Parathyroid adenoma (tissue), 2 donors: ENCODE data around the gene DZIP1.

Source experiments
- H2AFZ ChIP-seq: fragments of 300-600 bp; sonication (generic); one replicate; pipeline ENCODE4 v1.7.0; 2017; ENCODE audit warnings: antibody characterized with exemption, mild to moderate bottlenecking
- H3K27ac ChIP-seq: fragments of 300-600 bp; sonication (generic); one replicate; pipeline ENCODE4 v1.7.0; 2017
- H3K27me3 ChIP-seq: fragments of 300-600 bp; sonication (generic); one replicate; pipeline ENCODE4 v1.7.0; 2017; ENCODE audit warnings: low read length; ENCODE audit not compliant: control insufficient read depth, insufficient read depth
- H3K36me3 ChIP-seq: fragments of 300-600 bp; sonication (generic); one replicate; pipeline ENCODE4 v1.7.0; 2017; ENCODE audit warnings: low read length; ENCODE audit not compliant: control insufficient read depth, insufficient read depth
- H3K4me1 ChIP-seq: fragments of 300-600 bp; sonication (generic); one replicate; pipeline ENCODE4 v1.7.0; 2017; ENCODE audit warnings: control low read depth
- H3K4me2 ChIP-seq: fragments of 300-600 bp; sonication (generic); one replicate; pipeline ENCODE4 v1.7.0; 2017; ENCODE audit warnings: low read length
- H3K4me3 ChIP-seq: fragments of 300-600 bp; sonication (generic); one replicate; pipeline ENCODE4 v1.7.0; 2017; ENCODE audit warnings: low read depth, low read length
- H3K79me2 ChIP-seq: fragments of 300-600 bp; sonication (generic); one replicate; pipeline ENCODE4 v1.7.0; 2017; ENCODE audit warnings: control low read depth
- H3K9ac ChIP-seq: fragments of 300-600 bp; sonication (generic); one replicate; pipeline ENCODE4 v1.7.0; 2017; ENCODE audit warnings: mild to moderate bottlenecking
- H3K9me3 ChIP-seq: fragments of 300-600 bp; sonication (generic); one replicate; pipeline ENCODE4 v1.7.0; 2017; ENCODE audit warnings: low read length; ENCODE audit not compliant: control insufficient read depth
- TF ChIP-seq, protein P1 (sequence below): fragments of 300-600 bp; sonication (generic); IDR thresholded peaks from one replicate; pipeline ENCODE4 v1.7.0; 2017; ENCODE audit warnings: antibody characterized with exemption, mild to moderate bottlenecking
- donor health status: primary hyperparathyroidism.

Gene DZIP1

DNA sequence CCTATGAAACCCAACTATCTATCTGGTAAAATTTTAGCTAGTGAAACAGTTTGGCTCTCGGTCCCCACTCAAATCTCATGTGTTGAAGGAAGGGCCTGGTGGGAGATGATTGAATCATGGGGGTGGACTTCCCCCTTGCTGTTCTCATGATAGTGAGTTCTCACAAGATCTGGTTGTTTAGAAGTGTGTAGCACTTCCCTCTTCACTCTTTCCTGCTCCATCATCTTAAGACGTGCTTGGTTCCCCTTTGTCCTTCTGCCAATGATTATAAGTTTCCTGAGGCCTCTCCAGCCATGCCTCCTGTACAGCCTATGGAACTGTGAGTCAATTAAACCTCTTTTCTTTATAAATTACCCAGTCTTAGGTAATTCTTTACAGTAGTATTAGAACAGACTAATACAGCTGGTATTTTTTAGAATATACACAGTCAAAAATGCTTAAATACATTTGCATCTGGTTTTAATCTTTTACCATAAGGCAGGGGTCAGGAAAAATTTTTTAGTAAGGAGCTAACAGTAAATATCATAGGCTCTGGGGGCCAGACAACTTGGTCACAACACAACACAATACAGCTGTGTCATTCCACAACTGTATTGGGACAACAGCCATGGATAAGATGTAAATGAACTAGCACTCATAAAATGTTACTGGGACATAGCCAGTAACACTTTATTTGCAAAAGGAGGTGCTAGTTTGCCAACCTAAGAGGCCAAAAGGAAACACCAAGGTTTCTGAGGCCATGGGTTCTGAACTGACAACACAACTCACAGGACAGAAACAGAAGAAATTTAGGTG lies 24.3 kb downstream of the DZIP1 start:
- Histone ChIP-seq H3K79me2 (no peaks in the 10 kb centered on the region), H3K9me3 (no peaks in the 10 kb centered on the region), H3K4me2 (no peak overlapping the region), H3K9ac (no peak overlapping the region), H3K4me1 (no peaks in the 10 kb centered on the region), H3K27ac (no peak overlapping the region), H3K27me3 (no peaks in the 10 kb centered on the region), H3K4me3 (no peak overlapping the region), H2AFZ (no peak overlapping the region), H3K36me3 (no peaks in the 10 kb centered on the region)
- TF ChIP-seq, protein P1, sequence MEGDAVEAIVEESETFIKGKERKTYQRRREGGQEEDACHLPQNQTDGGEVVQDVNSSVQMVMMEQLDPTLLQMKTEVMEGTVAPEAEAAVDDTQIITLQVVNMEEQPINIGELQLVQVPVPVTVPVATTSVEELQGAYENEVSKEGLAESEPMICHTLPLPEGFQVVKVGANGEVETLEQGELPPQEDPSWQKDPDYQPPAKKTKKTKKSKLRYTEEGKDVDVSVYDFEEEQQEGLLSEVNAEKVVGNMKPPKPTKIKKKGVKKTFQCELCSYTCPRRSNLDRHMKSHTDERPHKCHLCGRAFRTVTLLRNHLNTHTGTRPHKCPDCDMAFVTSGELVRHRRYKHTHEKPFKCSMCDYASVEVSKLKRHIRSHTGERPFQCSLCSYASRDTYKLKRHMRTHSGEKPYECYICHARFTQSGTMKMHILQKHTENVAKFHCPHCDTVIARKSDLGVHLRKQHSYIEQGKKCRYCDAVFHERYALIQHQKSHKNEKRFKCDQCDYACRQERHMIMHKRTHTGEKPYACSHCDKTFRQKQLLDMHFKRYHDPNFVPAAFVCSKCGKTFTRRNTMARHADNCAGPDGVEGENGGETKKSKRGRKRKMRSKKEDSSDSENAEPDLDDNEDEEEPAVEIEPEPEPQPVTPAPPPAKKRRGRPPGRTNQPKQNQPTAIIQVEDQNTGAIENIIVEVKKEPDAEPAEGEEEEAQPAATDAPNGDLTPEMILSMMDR: no peak

DNA sequence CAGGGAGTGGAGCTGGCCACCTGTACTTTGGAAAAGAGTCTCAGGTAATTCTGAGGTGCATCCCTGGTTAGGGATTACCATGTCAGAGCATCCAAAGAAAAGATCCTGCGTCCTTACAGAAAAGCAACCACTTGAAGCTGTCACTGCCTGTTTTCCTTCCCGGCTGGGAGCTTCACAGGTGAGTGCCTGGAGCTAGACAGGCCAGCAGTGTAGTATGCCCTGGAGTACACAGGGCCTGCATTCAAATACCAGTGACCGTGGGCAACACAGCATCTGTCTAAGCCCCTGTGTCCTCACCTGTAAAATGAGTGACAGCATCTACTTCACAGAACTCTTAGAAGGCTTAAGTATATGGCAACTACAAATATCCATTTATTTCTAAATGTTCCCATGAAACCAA lies 29.0 kb downstream of the DZIP1 start:
- Histone ChIP-seq H3K36me3 (no peaks in the 10 kb centered on the region), H3K9me3 (no peaks in the 10 kb centered on the region), H2AFZ (no peak overlapping the region), H3K9ac (no peak overlapping the region), H3K27ac (no peak overlapping the region), H3K4me2 (no peak overlapping the region), H3K4me1 (no peaks in the 10 kb centered on the region), H3K4me3 (no peak overlapping the region), H3K79me2 (no peaks in the 10 kb centered on the region), H3K27me3 (no peaks in the 10 kb centered on the region)
- TF ChIP-seq, protein P1: no peak

DNA sequence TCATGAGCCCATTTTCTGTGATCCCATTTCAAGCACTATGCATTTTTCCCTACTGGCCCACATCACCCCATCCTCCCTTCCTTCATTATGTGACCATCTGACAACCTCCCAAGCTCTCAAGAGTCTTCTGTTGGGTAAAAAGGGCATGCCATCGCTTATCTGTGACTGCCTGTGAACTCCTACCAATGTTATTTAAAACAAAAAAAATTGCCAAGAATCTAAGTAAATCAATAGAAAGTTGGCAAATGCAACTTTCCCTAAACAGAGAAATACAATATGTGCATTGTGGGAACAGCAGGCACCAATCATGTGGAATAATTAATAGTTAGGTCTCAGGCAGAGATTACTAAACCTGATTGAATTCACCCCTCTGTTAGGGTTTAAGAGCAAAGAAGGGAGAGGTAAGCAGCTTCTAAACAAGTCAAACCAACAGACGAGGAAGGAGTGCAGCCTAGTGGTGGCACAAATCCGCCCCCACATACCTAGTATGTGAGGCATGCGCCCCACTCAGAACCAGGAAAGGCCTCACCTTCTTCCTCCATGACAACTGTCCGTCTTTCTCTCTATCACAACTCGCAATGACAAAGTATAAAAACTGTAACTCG lies 29.8 kb downstream of the DZIP1 start:
- no peaks in the 10 kb centered on the region for H3K79me2 ChIP-seq
- no peak overlapping the region for H3K4me3 ChIP-seq
- no peaks in the 10 kb centered on the region for H3K9me3 ChIP-seq
- H3K4me2 ChIP-seq: no peak overlapping the region
- no peaks in the 10 kb centered on the region for H3K36me3 ChIP-seq
- no peak overlapping the region for H2AFZ ChIP-seq
- H3K4me1 ChIP-seq: no peaks in the 10 kb centered on the region
- TF ChIP-seq, protein P1: no peak
- H3K27me3 ChIP-seq: no peaks in the 10 kb centered on the region
- H3K27ac ChIP-seq: no peak overlapping the region
- H3K9ac ChIP-seq: no peak overlapping the region

DNA sequence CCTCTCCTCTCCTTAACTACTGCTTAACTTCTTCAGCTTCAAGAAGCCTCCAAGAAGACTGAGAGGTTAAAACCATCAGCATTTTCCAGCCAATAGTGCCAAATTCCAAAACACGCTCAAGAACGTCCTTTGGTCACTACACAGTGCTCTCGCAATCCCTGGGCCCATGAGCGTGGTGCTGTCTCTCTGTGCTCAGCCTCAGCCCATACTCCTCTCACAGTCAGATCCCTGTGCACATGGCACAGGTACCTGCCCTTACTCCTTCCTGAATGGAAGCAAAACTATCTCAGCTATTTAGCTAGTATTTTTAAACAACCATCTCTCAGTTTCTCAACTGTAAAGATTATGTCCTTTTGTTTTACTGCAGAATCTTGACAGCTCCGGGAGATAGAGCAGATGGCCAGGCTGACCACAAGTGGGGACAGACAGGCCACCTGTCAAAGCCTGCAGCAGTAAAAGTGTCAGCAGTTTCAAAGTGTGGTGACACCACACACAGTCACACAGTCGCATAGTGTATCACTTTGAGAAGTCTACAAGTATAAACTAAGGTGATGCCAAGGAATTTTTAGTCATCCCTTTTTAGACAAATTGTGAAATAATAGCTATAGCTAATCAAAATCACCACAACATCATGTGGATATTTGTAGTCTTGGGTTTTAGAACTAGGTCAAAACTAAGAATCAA lies 35.7 kb downstream of the DZIP1 start:
- Histone ChIP-seq H3K4me3 (no peak overlapping the region), H3K9ac (no peak overlapping the region), H3K36me3 (no peaks in the 10 kb centered on the region), H3K79me2 (no peaks in the 10 kb centered on the region), H3K27ac (no peak overlapping the region), H3K9me3 (no peaks in the 10 kb centered on the region), H3K4me2 (no peak overlapping the region), H3K27me3 (no peaks in the 10 kb centered on the region), H2AFZ (no peak overlapping the region), H3K4me1 (no peaks in the 10 kb centered on the region)
- TF ChIP-seq, protein P1: no peak
